ENCODE results near the gene OSBPL2.

DNA sequence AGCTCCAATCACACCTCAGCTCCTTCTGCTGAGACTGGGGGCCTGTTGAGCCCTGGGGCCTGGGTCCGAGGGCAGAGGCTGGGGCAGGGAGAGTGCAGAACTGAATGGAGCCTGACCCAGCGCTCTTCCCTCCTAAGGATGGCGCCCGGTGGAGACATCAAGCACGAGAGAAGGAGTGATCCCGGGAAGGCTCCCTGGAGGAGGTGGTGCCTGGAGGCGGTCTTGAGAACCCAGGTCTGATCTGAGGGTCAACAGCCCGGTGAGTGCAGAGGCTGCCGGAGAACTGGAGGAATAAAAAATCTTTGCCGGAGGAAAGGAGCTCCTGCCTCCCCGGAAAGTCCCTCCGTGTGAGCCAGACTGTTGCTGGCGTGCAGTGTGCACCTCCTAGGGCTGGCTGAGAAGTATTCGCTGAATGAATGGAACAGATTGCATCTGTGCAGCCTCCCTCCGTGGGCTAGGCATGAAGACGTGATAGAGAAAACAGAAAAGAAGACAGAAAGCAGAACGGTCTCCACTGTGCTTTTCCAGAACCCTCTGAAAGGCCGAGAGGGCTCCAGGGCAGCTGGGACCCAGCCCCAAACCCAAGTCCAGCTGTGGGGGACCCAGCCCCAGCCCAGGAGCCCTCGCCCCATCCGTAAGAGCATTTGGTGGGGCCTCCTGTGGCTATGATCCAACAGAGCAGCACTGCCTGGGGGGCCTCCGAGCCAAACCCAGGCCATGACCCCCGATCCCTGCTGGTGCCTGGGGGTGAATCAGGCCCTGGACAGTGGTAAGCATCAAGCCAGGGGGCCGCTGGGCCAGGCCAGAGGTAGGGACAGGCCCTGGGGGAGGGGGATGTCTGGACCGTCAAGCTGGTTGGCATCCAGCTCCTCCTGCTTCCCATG lies 11.4 kb upstream of the OSBPL2 start:
- TF ChIP-seq, protein P1, sequence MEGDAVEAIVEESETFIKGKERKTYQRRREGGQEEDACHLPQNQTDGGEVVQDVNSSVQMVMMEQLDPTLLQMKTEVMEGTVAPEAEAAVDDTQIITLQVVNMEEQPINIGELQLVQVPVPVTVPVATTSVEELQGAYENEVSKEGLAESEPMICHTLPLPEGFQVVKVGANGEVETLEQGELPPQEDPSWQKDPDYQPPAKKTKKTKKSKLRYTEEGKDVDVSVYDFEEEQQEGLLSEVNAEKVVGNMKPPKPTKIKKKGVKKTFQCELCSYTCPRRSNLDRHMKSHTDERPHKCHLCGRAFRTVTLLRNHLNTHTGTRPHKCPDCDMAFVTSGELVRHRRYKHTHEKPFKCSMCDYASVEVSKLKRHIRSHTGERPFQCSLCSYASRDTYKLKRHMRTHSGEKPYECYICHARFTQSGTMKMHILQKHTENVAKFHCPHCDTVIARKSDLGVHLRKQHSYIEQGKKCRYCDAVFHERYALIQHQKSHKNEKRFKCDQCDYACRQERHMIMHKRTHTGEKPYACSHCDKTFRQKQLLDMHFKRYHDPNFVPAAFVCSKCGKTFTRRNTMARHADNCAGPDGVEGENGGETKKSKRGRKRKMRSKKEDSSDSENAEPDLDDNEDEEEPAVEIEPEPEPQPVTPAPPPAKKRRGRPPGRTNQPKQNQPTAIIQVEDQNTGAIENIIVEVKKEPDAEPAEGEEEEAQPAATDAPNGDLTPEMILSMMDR (IDR thresholded peaks at IDR 0.05), result no peak
- no peak for TF ChIP-seq POLR2A (IDR thresholded peaks at IDR 0.05)

All from esophagus squamous epithelium (tissue), 4 donors.